ENCODE results near the gene ZNF263.

Gene ZNF263

GRCh38 chr16:3317315-3317999 lies 34.2 kb downstream of the ZNF263 start:
- no peak for DNase-seq (ENCODE audit: extremely low read depth in 1 of 2, low read depth in 1 of 2)

GRCh38 chr16:3321816-3322215 lies 38.5 kb downstream of the ZNF263 start:
- no peak for DNase-seq (ENCODE audit: extremely low read depth in 1 of 2, low read depth in 1 of 2)

- DNase-seq (ENCODE audit: extremely low read depth in 1 of 2, low read depth in 1 of 2): no peak
These were observed 44.2 kb downstream of the ZNF263 start for GRCh38 chr16:3327514-3327913.

- no peak for DNase-seq (ENCODE audit: extremely low read depth in 1 of 2, low read depth in 1 of 2)
These were observed 44.8 kb downstream of the ZNF263 start for GRCh38 chr16:3328104-3328503.

- no peak for DNase-seq (ENCODE audit: extremely low read depth in 1 of 2, low read depth in 1 of 2)
These were observed 45.4 kb downstream of the ZNF263 start for GRCh38 chr16:3328643-3329042.

All from stimulated activated CD8-positive, alpha-beta memory T cell treated with anti-CD3 and anti-CD28 coated beads, Interleukin-7, amount 100 ng/mL, for 48 hours (primary cell).